Thoracic aorta (tissue), 2 donors: ENCODE data around the gene ZMYND11. TPM values are rescaled to one million over a fixed set of nuclear protein-coding genes. Genes with fewer than 3 reads are reported as not detected.

ENCODE experiments used
- ATAC-seq: fragments of 150-250 bp; one replicate; pipeline ENCODE4 v1.8.0; 2017; ENCODE audit warnings: low read depth; ENCODE audit not compliant: insufficient number of reproducible peaks, low FRiP score
- DNase-seq: peaks from one replicate; pipeline ENCODE4 v3.0.0-alpha.2; 2020; ENCODE audit warnings: low spot score
- H3K27ac ChIP-seq, 2 donors: fragments of 200-600 bp; sonication (generic); 1 replicate in 1 of 2; 2 replicates in 1 of 2; pipeline ENCODE4 v1.5.1; 2016; ENCODE audit warnings: mild to moderate bottlenecking in 2 of 2, moderate library complexity in 2 of 2
- H3K27me3 ChIP-seq: fragments of 200-600 bp; sonication (generic); replicated peaks from 2 replicates; pipeline ENCODE4 v1.6.0; 2016; ENCODE audit warnings: mild to moderate bottlenecking; ENCODE audit not compliant: insufficient read depth
- H3K36me3 ChIP-seq: fragments of 200-600 bp; sonication (generic); one replicate; pipeline ENCODE4 v1.5.1; 2016
- H3K4me1 ChIP-seq, 2 donors: fragments of 200-600 bp; sonication (generic); 1 replicate in 1 of 2; 2 replicates in 1 of 2; pipeline versions ENCODE4 v1.5.1 to v1.6.0; 2016; ENCODE audit warnings: low read depth in 2 of 2, mild to moderate bottlenecking in 1 of 2; ENCODE audit not compliant: control insufficient read depth in 1 of 2
- H3K4me3 ChIP-seq: fragments of 200-600 bp; sonication (generic); 2 replicates; pipeline ENCODE4 v1.5.1; 2016; ENCODE audit warnings: mild to moderate bottlenecking
- H3K9me3 ChIP-seq: fragments of 200-600 bp; sonication (generic); 2 replicates; pipeline ENCODE4 v1.5.1; 2016
- CTCF ChIP-seq: fragments of 200-600 bp; sonication (generic); IDR thresholded peaks from one replicate; pipeline ENCODE4 v1.5.1; 2019; ENCODE audit warnings: antibody characterized with exemption
- total RNA-seq, 2 donors: library from RNA; depleted of rRNA; stranded (reverse); fragments of >200 nt; gene quantifications; one replicate each; pipeline versions ENCODE4 v1.1.0 to v1.2.3, GENCODE V29; 2016

Gene ZMYND11
- total RNA-seq, 2 donors from 2014 or later = 56.9 to 103 TPM

DNA sequence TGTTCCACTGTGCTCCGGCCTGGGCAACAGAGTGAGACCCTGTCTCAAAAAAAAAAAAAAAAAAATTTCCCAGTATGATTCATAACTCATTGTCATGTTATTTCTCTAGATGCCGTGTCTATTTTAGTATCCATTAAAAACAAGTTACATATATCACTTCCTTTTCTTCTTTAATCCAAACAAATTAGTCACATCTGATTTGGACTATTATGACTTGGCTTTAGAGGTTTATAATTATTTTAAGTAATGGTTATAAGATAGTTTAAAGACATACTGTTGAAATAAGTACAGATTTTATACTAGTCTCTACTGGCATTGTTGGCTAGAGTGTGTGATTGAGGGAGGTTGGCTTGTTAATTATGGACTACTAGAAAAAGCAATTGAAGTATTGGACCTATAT lies 53.3 kb downstream of the ZMYND11 start:
- H3K27ac ChIP-seq = peak overlapping the region in 1 of 2 donors; percentile 23
- peaks cover 2% of the 10 kb centered on the region for H3K36me3 ChIP-seq
- no peaks in the 10 kb centered on the region for H3K27me3 ChIP-seq
- no peak for DNase-seq
- TF ChIP-seq CTCF = no peak
- H3K9me3 ChIP-seq = no peaks in the 10 kb centered on the region
- ATAC-seq = no peak
- peaks cover 15 to 37% of the 10 kb centered on the region in 2 donors for H3K4me1 ChIP-seq
- no peak overlapping the region for H3K4me3 ChIP-seq

- no peak for TF ChIP-seq CTCF
- DNase-seq = no peak
- H3K4me1 ChIP-seq = peaks cover 15 to 38% of the 10 kb centered on the region in 2 donors
- no peak for ATAC-seq
- H3K27ac ChIP-seq = no peak overlapping the region
- no peaks in the 10 kb centered on the region for H3K9me3 ChIP-seq
- no peaks in the 10 kb centered on the region for H3K36me3 ChIP-seq
- H3K27me3 ChIP-seq = no peaks in the 10 kb centered on the region
- H3K4me3 ChIP-seq = no peak overlapping the region
Measured at GRCh38 chr10:190216-190615, 55.0 kb downstream of the ZMYND11 start.

DNA sequence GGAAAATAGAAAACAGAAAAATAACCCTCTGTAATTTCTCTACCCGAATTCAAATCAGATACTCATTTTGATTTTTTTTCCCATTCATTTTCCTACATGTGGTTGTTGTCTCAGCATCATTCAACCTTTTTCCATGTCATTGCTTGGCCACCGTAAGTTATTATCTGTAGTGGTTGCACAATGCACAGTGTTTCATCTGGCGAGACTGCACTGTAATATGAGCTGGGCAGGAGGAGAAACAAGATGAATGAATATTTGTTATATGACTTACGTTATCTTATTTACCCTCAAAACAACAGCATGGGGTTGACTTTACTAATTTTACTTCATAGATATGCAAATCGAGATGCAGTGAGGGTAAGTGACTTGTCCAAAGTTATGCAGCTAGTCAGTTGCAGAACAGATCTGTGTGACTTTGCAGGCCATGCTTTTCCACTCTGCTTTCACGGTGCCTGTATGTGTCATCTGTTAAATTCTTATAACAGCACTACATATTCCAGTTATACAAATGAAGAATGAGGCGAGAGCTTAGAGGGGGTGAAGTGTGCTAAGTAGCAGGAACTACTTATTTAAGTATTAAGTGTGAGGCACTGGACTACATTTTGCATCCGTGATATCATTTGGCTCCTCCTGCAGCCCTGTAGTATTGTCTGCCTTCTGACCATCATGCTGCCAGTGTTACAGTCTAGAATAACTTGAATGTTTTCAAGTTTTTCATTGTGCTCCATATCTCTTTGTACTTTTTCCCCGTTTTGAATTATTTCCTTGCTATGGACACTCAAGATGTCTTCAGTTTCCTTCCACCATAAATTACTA lies 56.7 kb downstream of the ZMYND11 start:
- Histone ChIP-seq H3K27me3 (no peaks in the 10 kb centered on the region), H3K36me3 (no peaks in the 10 kb centered on the region), H3K4me3 (no peak overlapping the region), H3K4me1 (peaks cover 15 to 38% of the 10 kb centered on the region in 2 donors), H3K9me3 (no peaks in the 10 kb centered on the region), H3K27ac (no peak overlapping the region)
- TF ChIP-seq CTCF = no peak
- DNase-seq (no peak), ATAC-seq (no peak)

DNA sequence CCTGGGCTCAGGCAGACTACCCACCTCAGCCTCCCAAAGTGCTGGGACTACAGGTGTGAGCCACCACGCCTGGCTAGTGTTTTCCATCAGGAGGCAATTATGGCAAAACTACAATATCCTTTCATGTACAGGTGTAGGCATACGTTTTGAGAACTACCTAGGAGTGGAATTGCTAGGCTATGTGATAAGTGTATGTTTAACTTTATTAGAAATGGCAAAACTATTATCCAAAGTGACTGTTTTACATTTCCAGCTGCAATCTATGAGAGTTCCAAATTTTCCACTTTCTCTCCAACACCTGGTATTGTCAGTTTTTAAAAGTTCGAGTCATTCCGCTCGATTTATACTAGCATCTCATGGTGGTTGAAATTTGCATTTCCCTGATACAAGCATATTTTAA lies 59.0 kb downstream of the ZMYND11 start:
- H3K9me3 ChIP-seq = no peaks in the 10 kb centered on the region

DNA sequence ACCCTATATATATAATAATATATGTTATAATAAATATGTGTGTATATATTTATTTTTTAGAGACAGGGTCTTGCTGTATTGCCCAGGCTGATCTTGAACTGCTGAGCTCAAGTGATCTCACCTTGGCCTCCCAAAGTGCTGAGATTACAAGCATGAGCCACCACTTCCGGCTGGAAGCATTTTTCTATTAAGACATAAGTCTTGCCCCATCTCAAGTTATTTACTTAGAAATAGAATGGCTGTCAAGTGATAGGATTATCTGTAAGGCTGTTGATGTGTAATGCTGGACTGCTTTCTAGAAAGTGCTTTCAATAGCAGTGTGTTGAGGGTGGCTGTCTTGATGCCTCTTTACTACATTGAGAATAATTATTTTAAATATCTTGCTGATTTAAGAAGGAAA lies 65.2 kb downstream of the ZMYND11 start:
- ATAC-seq = no peak

More for the DNA sequence above, 59.0 kb downstream of the ZMYND11 start:
- no peak for TF ChIP-seq CTCF
- H3K4me3 ChIP-seq = no peak overlapping the region
- H3K27me3 ChIP-seq = no peaks in the 10 kb centered on the region
- H3K36me3 ChIP-seq = no peaks in the 10 kb centered on the region
- no peak overlapping the region for H3K27ac ChIP-seq
- DNase-seq (no peak), ATAC-seq (no peak)
- peaks cover 8 to 27% of the 10 kb centered on the region in 2 donors for H3K4me1 ChIP-seq

More for the DNA sequence above, 65.2 kb downstream of the ZMYND11 start:
- no peak for DNase-seq
- no peaks in the 10 kb centered on the region for H3K9me3 ChIP-seq
- TF ChIP-seq CTCF = no peak
- no peak overlapping the region for H3K27ac ChIP-seq
- no peaks in the 10 kb centered on the region for H3K36me3 ChIP-seq
- peaks cover 8 to 13% of the 10 kb centered on the region in 2 donors for H3K4me1 ChIP-seq
- no peak overlapping the region for H3K4me3 ChIP-seq
- H3K27me3 ChIP-seq = no peaks in the 10 kb centered on the region
